Esophagus squamous epithelium (tissue), 5 donors: ENCODE results near the gene LONRF2. TPM values are rescaled to one million over a fixed set of nuclear protein-coding genes. Genes with fewer than 3 reads are reported as not detected.

ENCODE experiments used
- DNase-seq: peaks from one replicate; lab custom pipeline; 2025; lab: John Stamatoyannopoulos, UW
- H3K27ac ChIP-seq, 4 donors: fragments of 200-600 bp; sonication (generic); one replicate each; pipeline ENCODE4 v1.5.1; 2016 to 2019; ENCODE audit warnings: mild to moderate bottlenecking in 1 of 4
- H3K27me3 ChIP-seq, 4 donors: fragments of 200-600 bp; sonication (generic); 1 replicate in 3 of 4; 2 replicates in 1 of 4; pipeline versions ENCODE4 v1.5.1 to v1.6.0; 2017 to 2021; ENCODE audit warnings: antibody characterized with exemption in 1 of 4
- H3K36me3 ChIP-seq, 3 donors: fragments of 200-600 bp; sonication (generic); one replicate each; pipeline ENCODE4 v1.5.1; 2016 to 2019
- H3K4me1 ChIP-seq, 3 donors: fragments of 200-600 bp; sonication (generic); one replicate each; pipeline ENCODE4 v1.5.1; 2017 to 2019
- H3K4me3 ChIP-seq, 4 donors: fragments of 200-600 bp; sonication (generic); 1 replicate in 3 of 4; 2 replicates in 1 of 4; pipeline ENCODE4 v1.5.1; 2016 to 2019; ENCODE audit warnings: mild to moderate bottlenecking in 2 of 4, moderate library complexity in 1 of 4
- H3K9me3 ChIP-seq, 3 donors: fragments of 200-600 bp; sonication (generic); one replicate each; pipeline ENCODE4 v1.5.1; 2016 to 2019
- POLR2A ChIP-seq, 4 donors: fragments of 450-650 bp; IDR thresholded peaks; one replicate each; pipeline ENCODE4 v1.6.1; 2017; ENCODE audit warnings: antibody characterized with exemption in 4 of 4, mild to moderate bottlenecking in 4 of 4, moderate library complexity in 3 of 4
- WGBS, 2 donors: methylation state at CpG; one replicate each; pipeline ENCODE4 v1.1.5; 2018; 5-methylcytosine and 5-hydroxymethylcytosine counted together
- intact Hi-C: fragments of 100-400 bp; cut with DNase I; formaldehyde crosslinking; loops from one replicate; pipeline ENCODE4 v1.15.0; 2022
- total RNA-seq, 4 donors: library from RNA; depleted of rRNA; stranded (reverse); fragments of >200 nt; gene quantifications; one replicate each; pipeline ENCODE4 v1.1.0, GENCODE V29; 2016
- TF ChIP-seq, protein P1 (sequence below), 6 experiments: fragments of 450-650 bp in 4 of 6; fragments of 200-600 bp in 2 of 6; sonication (generic) in 2 of 6; IDR thresholded peaks; one replicate each; pipeline ENCODE4 v1.5.1; 2016 to 2019; ENCODE audit warnings: antibody characterized with exemption in 6 of 6, mild to moderate bottlenecking in 4 of 6, moderate library complexity in 4 of 6
- donor health status: DM: yes; HTN: yes; CAD: no.

The LONRF2 gene
- total RNA-seq, 4 donors from 2014 or later, result 0.42 to 6.1 (median 1.0) TPM

- Histone ChIP-seq H3K9me3 (no peaks in the 10 kb centered on the region), H3K4me3 (no peak overlapping the region), H3K27me3 (peaks cover 0 to 8% (median 0%) of the 10 kb centered on the region in 4 donors), H3K27ac (no peak overlapping the region), H3K4me1 (peaks cover 0 to 4% (median 0%) of the 10 kb centered on the region in 3 donors), H3K36me3 (no peaks in the 10 kb centered on the region)
- intact Hi-C loops, result no loop called here
- WGBS, 2 donors, result 71% methylated on average over 6 to 7 of the region's 8 CpGs
- no peak for DNase-seq
- TF ChIP-seq POLR2A (IDR thresholded peaks at IDR 0.05), result no peak
- TF ChIP-seq, protein P1, sequence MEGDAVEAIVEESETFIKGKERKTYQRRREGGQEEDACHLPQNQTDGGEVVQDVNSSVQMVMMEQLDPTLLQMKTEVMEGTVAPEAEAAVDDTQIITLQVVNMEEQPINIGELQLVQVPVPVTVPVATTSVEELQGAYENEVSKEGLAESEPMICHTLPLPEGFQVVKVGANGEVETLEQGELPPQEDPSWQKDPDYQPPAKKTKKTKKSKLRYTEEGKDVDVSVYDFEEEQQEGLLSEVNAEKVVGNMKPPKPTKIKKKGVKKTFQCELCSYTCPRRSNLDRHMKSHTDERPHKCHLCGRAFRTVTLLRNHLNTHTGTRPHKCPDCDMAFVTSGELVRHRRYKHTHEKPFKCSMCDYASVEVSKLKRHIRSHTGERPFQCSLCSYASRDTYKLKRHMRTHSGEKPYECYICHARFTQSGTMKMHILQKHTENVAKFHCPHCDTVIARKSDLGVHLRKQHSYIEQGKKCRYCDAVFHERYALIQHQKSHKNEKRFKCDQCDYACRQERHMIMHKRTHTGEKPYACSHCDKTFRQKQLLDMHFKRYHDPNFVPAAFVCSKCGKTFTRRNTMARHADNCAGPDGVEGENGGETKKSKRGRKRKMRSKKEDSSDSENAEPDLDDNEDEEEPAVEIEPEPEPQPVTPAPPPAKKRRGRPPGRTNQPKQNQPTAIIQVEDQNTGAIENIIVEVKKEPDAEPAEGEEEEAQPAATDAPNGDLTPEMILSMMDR (IDR thresholded peaks at IDR 0.05), result no peak
Observed at GRCh38 chr2:100237770-100238169, 84.5 kb downstream of the LONRF2 start.

DNA sequence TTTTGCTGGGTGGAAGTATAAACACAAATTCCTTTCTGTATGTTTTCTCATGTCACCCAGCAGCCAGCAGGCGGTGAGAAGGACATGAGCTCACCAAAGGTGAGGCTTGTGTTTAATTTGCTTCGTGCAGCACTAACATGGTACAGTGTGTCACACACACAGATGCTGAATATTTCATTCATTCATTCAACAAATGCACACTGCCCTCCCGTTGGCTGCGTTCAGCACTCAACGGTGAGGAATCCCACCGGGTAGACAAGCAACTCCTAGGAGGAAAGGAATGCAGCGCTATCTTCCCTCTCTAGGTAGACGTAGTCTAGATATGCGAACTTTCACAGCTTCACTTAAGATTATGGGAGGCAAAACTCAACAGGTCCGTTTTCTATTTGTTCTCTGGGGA lies 85.1 kb downstream of the LONRF2 start:
- H3K27me3 ChIP-seq, result peaks cover 0 to 3% (median 0%) of the 10 kb centered on the region in 4 donors
- H3K27ac ChIP-seq, result no peak overlapping the region
- no peaks in the 10 kb centered on the region for H3K9me3 ChIP-seq
- TF ChIP-seq POLR2A (IDR thresholded peaks at IDR 0.05), result no peak
- TF ChIP-seq, protein P1 (IDR thresholded peaks at IDR 0.05), result no peak
- DNase-seq, result no peak
- WGBS, 2 donors, result 57 to 74% methylated on average over 10 of the region's 10 CpGs
- no peaks in the 10 kb centered on the region for H3K36me3 ChIP-seq
- H3K4me3 ChIP-seq, result no peak overlapping the region
- no peaks in the 10 kb centered on the region for H3K4me1 ChIP-seq
- intact Hi-C loops, result no loop called here

DNA sequence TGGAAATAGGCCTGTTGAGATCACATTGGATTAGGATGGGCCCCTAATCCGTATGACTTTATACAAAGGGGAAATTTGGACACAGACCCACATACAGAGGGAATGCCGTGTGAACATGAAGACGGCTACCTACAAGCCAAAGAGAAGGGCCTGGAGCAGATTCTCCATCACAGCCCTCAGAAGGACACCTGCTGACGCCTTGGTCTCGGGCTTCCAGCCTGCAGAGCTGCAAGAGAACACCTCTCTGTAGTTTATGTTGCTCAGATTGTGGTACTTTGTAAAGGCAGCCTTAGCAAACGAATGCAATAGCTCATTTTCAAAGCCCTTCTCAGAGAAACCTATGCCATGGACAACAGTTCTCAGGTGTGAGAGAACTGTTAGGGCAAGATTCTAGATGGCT lies 86.1 kb downstream of the LONRF2 start:
- DNase-seq, result no peak
- intact Hi-C loops, result no loop called here
- Histone ChIP-seq H3K4me3 (no peak overlapping the region), H3K27me3 (peaks cover 0 to 3% (median 0%) of the 10 kb centered on the region in 4 donors), H3K36me3 (no peaks in the 10 kb centered on the region), H3K27ac (no peak overlapping the region), H3K4me1 (no peaks in the 10 kb centered on the region), H3K9me3 (no peaks in the 10 kb centered on the region)
- WGBS, 2 donors, result 84 to 88% methylated on average over 5 to 6 of the region's 6 CpGs
- TF ChIP-seq, protein P1 (IDR thresholded peaks at IDR 0.05), result no peak
- TF ChIP-seq POLR2A (IDR thresholded peaks at IDR 0.05), result no peak

- 74 to 88% methylated on average over 1 to 4 of the region's 4 CpGs for WGBS, 2 donors
- no peaks in the 10 kb centered on the region for H3K4me1 ChIP-seq
- no peak overlapping the region for H3K4me3 ChIP-seq
- no peak overlapping the region for H3K27ac ChIP-seq
- intact Hi-C loops, result no loop called here
- no peak for TF ChIP-seq POLR2A (IDR thresholded peaks at IDR 0.05)
- TF ChIP-seq, protein P1 (IDR thresholded peaks at IDR 0.05), result no peak
- peaks cover 0 to 3% (median 0%) of the 10 kb centered on the region in 4 donors for H3K27me3 ChIP-seq
- H3K9me3 ChIP-seq, result no peaks in the 10 kb centered on the region
- no peak for DNase-seq
- H3K36me3 ChIP-seq, result no peaks in the 10 kb centered on the region
Observed at GRCh38 chr2:100235581-100235980, 86.7 kb downstream of the LONRF2 start.

GRCh38 chr2:100235098-100235497 lies 87.2 kb downstream of the LONRF2 start:
- TF ChIP-seq, protein P1 (IDR thresholded peaks at IDR 0.05), result no peak
- TF ChIP-seq POLR2A (IDR thresholded peaks at IDR 0.05), result no peak
- Histone ChIP-seq H3K27me3 (peaks cover 0 to 3% (median 0%) of the 10 kb centered on the region in 4 donors), H3K27ac (no peak overlapping the region), H3K4me1 (no peaks in the 10 kb centered on the region), H3K9me3 (no peaks in the 10 kb centered on the region), H3K36me3 (no peaks in the 10 kb centered on the region), H3K4me3 (no peak overlapping the region)
- intact Hi-C loops, result no loop called here
- WGBS, 2 donors, result 58 to 61% methylated on average over 14 to 16 of the region's 16 CpGs
- DNase-seq, result no peak
